8988T (cell line): Measurements from ENCODE around the gene TMEM204.

Source experiments
- DNase-seq: peaks from one replicate; pipeline ENCODE4 v3.0.0; 2011

The TMEM204 gene

GRCh38 chr16:1499756-1500464 is 33.6 kb upstream of the TMEM204 start:
- no peak for DNase-seq

- DNase-seq = no peak
Observed at GRCh38 chr16:1500465-1501150, 32.9 kb upstream of the TMEM204 start.

GRCh38 chr16:1501630-1502029 is 31.8 kb upstream of the TMEM204 start:
- no peak for DNase-seq

- DNase-seq = no peak
Observed at GRCh38 chr16:1502092-1503004, 31.1 kb upstream of the TMEM204 start.

GRCh38 chr16:1503110-1503955 is 30.1 kb upstream of the TMEM204 start:
- DNase-seq = no peak

- DNase-seq = no peak
Observed at GRCh38 chr16:1505073-1505844, 28.2 kb upstream of the TMEM204 start.

- DNase-seq = no peak
Observed at GRCh38 chr16:1505912-1506311, 27.6 kb upstream of the TMEM204 start.

GRCh38 chr16:1506494-1507213 is 26.8 kb upstream of the TMEM204 start:
- no peak for DNase-seq

GRCh38 chr16:1508494-1509187 is 24.8 kb upstream of the TMEM204 start:
- DNase-seq = no peak

- DNase-seq = no peak
Observed at GRCh38 chr16:1509307-1510221, 23.9 kb upstream of the TMEM204 start.

- no peak for DNase-seq
Observed at GRCh38 chr16:1510272-1510671, 23.2 kb upstream of the TMEM204 start.

GRCh38 chr16:1510941-1511351 is 22.5 kb upstream of the TMEM204 start:
- DNase-seq = no peak

- no peak for DNase-seq
Observed at GRCh38 chr16:1511662-1512569, 21.6 kb upstream of the TMEM204 start.

- no peak for DNase-seq
Observed at GRCh38 chr16:1512774-1513173, 20.7 kb upstream of the TMEM204 start.

- no peak for DNase-seq
Observed at GRCh38 chr16:1514507-1514906, 19.0 kb upstream of the TMEM204 start.

- DNase-seq = no peak
Observed at GRCh38 chr16:1518626-1519135, 14.8 kb upstream of the TMEM204 start.

- no peak for DNase-seq
Observed at GRCh38 chr16:1519831-1520230, 13.6 kb upstream of the TMEM204 start.

GRCh38 chr16:1520461-1520860 is 13.0 kb upstream of the TMEM204 start:
- DNase-seq = no peak
